Liver (tissue), 9 donors: Measurements from ENCODE around the gene UPF1. TPM values are rescaled to one million over a fixed set of nuclear protein-coding genes. Genes with fewer than 3 reads are reported as not detected.

Experiments used
- DNase-seq: peaks from one replicate; pipeline ENCODE4 v3.0.0-alpha.2; 2017; ENCODE audit warnings: low spot score
- H3K27ac ChIP-seq, 2 donors: one replicate each; pipeline ENCODE4 v1.7.0; 2013; ENCODE audit warnings: inconsistent platforms in 2 of 2, low read length in 2 of 2, control low read depth in 1 of 2, low read depth in 1 of 2, mild to moderate bottlenecking in 1 of 2
- H3K27me3 ChIP-seq, 4 donors: one replicate each; pipeline versions ENCODE4 v1.6.1 to v1.7.0; 2013; ENCODE audit warnings: low read length in 3 of 4, inconsistent platforms in 1 of 4, mild to moderate bottlenecking in 1 of 4, moderate library complexity in 1 of 4; ENCODE audit not compliant: control insufficient read depth in 4 of 4, insufficient read depth in 4 of 4
- H3K36me3 ChIP-seq, 4 donors: one replicate each; pipeline versions ENCODE4 v1.6.1 to v1.7.0; 2013; ENCODE audit warnings: low read length in 3 of 4, mild to moderate bottlenecking in 3 of 4, low read depth in 1 of 4, moderate library complexity in 1 of 4; ENCODE audit not compliant: control insufficient read depth in 4 of 4, insufficient read depth in 3 of 4
- H3K4me1 ChIP-seq, 4 donors: one replicate each; pipeline versions ENCODE4 v1.6.1 to v1.7.0; 2013; ENCODE audit warnings: low read length in 3 of 4, mild to moderate bottlenecking in 3 of 4, moderate library complexity in 1 of 4; ENCODE audit not compliant: control insufficient read depth in 4 of 4, insufficient read depth in 4 of 4
- H3K4me3 ChIP-seq, 3 donors: one replicate each; pipeline versions ENCODE4 v1.6.1 to v1.7.0; 2013; ENCODE audit warnings: low read length in 3 of 3, control low read depth in 1 of 3, low read depth in 1 of 3, mild to moderate bottlenecking in 1 of 3
- H3K9ac ChIP-seq, 2 donors: one replicate each; pipeline ENCODE4 v1.7.0; 2013; ENCODE audit warnings: low read length in 2 of 2, mild to moderate bottlenecking in 2 of 2, moderate library complexity in 2 of 2, control low read depth in 1 of 2, low read depth in 1 of 2
- H3K9me3 ChIP-seq, 4 donors: one replicate each; pipeline versions ENCODE4 v1.6.1 to v1.7.0; 2013; ENCODE audit warnings: low read length in 3 of 4; ENCODE audit not compliant: control insufficient read depth in 4 of 4
- ATF3 ChIP-seq: IDR thresholded peaks from 2 replicates; pipeline ENCODE4 v1.6.1; 2016; ENCODE audit warnings: antibody characterized with exemption
- CTCF ChIP-seq: fragments of 150-350 bp; IDR thresholded peaks from 2 replicates; pipeline ENCODE4 v1.5.1; 2017; ENCODE audit warnings: improper control_type of control experiment, low read depth, low read length; ENCODE audit not compliant: missing input control
- EGR1 ChIP-seq, 2 donors: IDR thresholded peaks; 2 replicates each; pipeline ENCODE4 v1.6.1; 2016 to 2018; ENCODE audit warnings: antibody characterized with exemption in 2 of 2, low read depth in 2 of 2
- FOXA1 ChIP-seq: IDR thresholded peaks from 2 replicates; pipeline ENCODE4 v1.6.1; 2016; ENCODE audit warnings: antibody characterized with exemption
- FOXA2 ChIP-seq: IDR thresholded peaks from 2 replicates; pipeline ENCODE4 v1.6.1; 2016; ENCODE audit warnings: antibody characterized with exemption
- GABPA ChIP-seq, 2 donors: IDR thresholded peaks in 1 of 2; conservative IDR thresholded peaks in 1 of 2; 2 replicates each; pipeline ENCODE4 v1.6.1; 2016; ENCODE audit warnings: antibody characterized with exemption in 2 of 2, mild to moderate bottlenecking in 1 of 2, moderate library complexity in 1 of 2
- HNF4A ChIP-seq, 2 donors: conservative IDR thresholded peaks; 2 replicates each; pipeline ENCODE4 v1.6.1; 2016; ENCODE audit warnings: antibody characterized with exemption in 2 of 2, mild to moderate bottlenecking in 2 of 2
- HNF4G ChIP-seq: IDR thresholded peaks from 2 replicates; pipeline ENCODE4 v1.6.1; 2016; ENCODE audit warnings: antibody characterized with exemption
- JUND ChIP-seq, 2 donors: IDR thresholded peaks; 2 replicates each; pipeline ENCODE4 v1.6.1; 2016; ENCODE audit warnings: antibody characterized with exemption in 2 of 2
- MAX ChIP-seq: IDR thresholded peaks from 2 replicates; pipeline ENCODE4 v1.6.1; 2016; ENCODE audit warnings: antibody characterized with exemption
- NR2F2 ChIP-seq: IDR thresholded peaks from 2 replicates; pipeline ENCODE4 v1.6.1; 2016; ENCODE audit warnings: antibody characterized with exemption
- RAD21 ChIP-seq, 2 donors: IDR thresholded peaks; 2 replicates each; pipeline ENCODE4 v1.6.1; 2016; ENCODE audit warnings: antibody characterized with exemption in 2 of 2, mild to moderate bottlenecking in 2 of 2
- REST ChIP-seq: IDR thresholded peaks from 2 replicates; pipeline ENCODE4 v1.6.1; 2016; ENCODE audit warnings: antibody characterized with exemption, mild to moderate bottlenecking
- RXRA ChIP-seq, 2 donors: IDR thresholded peaks; 2 replicates each; pipeline ENCODE4 v1.6.1; 2017 to 2018; ENCODE audit warnings: antibody characterized with exemption in 2 of 2, mild to moderate bottlenecking in 1 of 2
- SP1 ChIP-seq: IDR thresholded peaks from 2 replicates; pipeline ENCODE4 v1.6.1; 2018; ENCODE audit warnings: antibody characterized with exemption, mild to moderate bottlenecking
- TAF1 ChIP-seq: conservative IDR thresholded peaks from 2 replicates; pipeline ENCODE4 v1.6.1; 2016; ENCODE audit warnings: antibody characterized with exemption, mild to moderate bottlenecking
- YY1 ChIP-seq: IDR thresholded peaks from 2 replicates; pipeline ENCODE4 v1.6.1; 2016; ENCODE audit warnings: antibody characterized with exemption, mild to moderate bottlenecking
- ZBTB33 ChIP-seq: IDR thresholded peaks from 2 replicates; pipeline ENCODE4 v1.6.1; 2016; ENCODE audit warnings: antibody characterized with exemption
- WGBS: extraction: QIAGEN DNeasy Blood & Tissue Kit; methylation state at CpG from one replicate; pipeline ENCODE4 v1.1.7; 2013; 5-methylcytosine and 5-hydroxymethylcytosine counted together
- polyA plus RNA-seq, 2 donors: library from polyadenylated mRNA; stranded (reverse) in 1 of 2; unstranded in 1 of 2; fragments of 200-250 nt in 1 of 2; fragments of >200 nt in 1 of 2; fragmentation: Nextera tagmentation in 1 of 2; extraction: Ambion mirVana in 1 of 2; gene quantifications; one replicate each; pipeline versions ENCODE4 v1.2.1 to v1.2.3, GENCODE V29; 2013 to 2015
- total RNA-seq, 2 donors: library from RNA; depleted of rRNA; stranded (reverse); fragments of >200 nt; gene quantifications; one replicate each; pipeline ENCODE4 v1.2.3, GENCODE V29; 2014
- donor health status: healthy.
- donor health status: healthy.
- donor health status: healthy.
- donor health status: healthy.
- donor health status: healthy.

UPF1 gene
- total and polyA plus RNA-seq, 4 donors = 5.7 to 51.0 (median 35.2) TPM

GRCh38 chr19:18863843-18864362 is 32.1 kb downstream of the UPF1 start:
- Histone ChIP-seq H3K27me3 (no peaks in the 10 kb centered on the region), H3K4me3 (no peak overlapping the region), H3K27ac (no peak overlapping the region), H3K4me1 (peaks cover 0 to 17% (median 5%) of the 10 kb centered on the region in 4 donors), H3K36me3 (peaks cover 36 to 87% (median 44%) of the 10 kb centered on the region in 4 donors), H3K9ac (no peak overlapping the region), H3K9me3 (no peaks in the 10 kb centered on the region)
- 86% methylated on average over 16 of the region's 16 CpGs for WGBS
- no peak for DNase-seq
- TF ChIP-seq FOXA1 = no peak
- TF ChIP-seq NR2F2 = no peak
- no peak for TF ChIP-seq REST
- no peak for TF ChIP-seq SP1
- TF ChIP-seq ZBTB33 = no peak
- no peak for TF ChIP-seq EGR1 (IDR thresholded peaks at IDR 0.05; ENCODE audit: low read depth in 2 of 2)
- no peak for TF ChIP-seq JUND (IDR thresholded peaks at IDR 0.05)
- TF ChIP-seq CTCF = no peak
- TF ChIP-seq HNF4A (conservative IDR thresholded peaks at IDR 0.05) = no peak
- TF ChIP-seq YY1 = no peak
- no peak for TF ChIP-seq RAD21 (IDR thresholded peaks at IDR 0.05)
- no peak for TF ChIP-seq ATF3
- TF ChIP-seq GABPA (IDR thresholded peaks at IDR 0.05 in 1 of 2, conservative IDR thresholded peaks at IDR 0.05 in 1 of 2) = no peak
- TF ChIP-seq FOXA2 = no peak

GRCh38 chr19:18865106-18865972 is 33.6 kb downstream of the UPF1 start:
- DNase-seq = no peak
- Histone ChIP-seq H3K4me1 (peaks cover 0 to 19% (median 7%) of the 10 kb centered on the region in 4 donors), H3K27ac (no peak overlapping the region), H3K36me3 (peaks cover 23 to 72% (median 40%) of the 10 kb centered on the region in 4 donors), H3K9ac (no peak overlapping the region), H3K27me3 (no peaks in the 10 kb centered on the region), H3K4me3 (no peak overlapping the region), H3K9me3 (no peaks in the 10 kb centered on the region)
- no peak for TF ChIP-seq MAX
- TF ChIP-seq RAD21 (IDR thresholded peaks at IDR 0.05) = no peak
- no peak for TF ChIP-seq NR2F2
- TF ChIP-seq TAF1 = no peak
- TF ChIP-seq HNF4G = no peak
- no peak for TF ChIP-seq FOXA2
- TF ChIP-seq RXRA (IDR thresholded peaks at IDR 0.05) = no peak
- TF ChIP-seq EGR1 (IDR thresholded peaks at IDR 0.05; ENCODE audit: low read depth in 2 of 2) = no peak
- no peak for TF ChIP-seq HNF4A (conservative IDR thresholded peaks at IDR 0.05)
- TF ChIP-seq REST = no peak
- TF ChIP-seq ATF3 = no peak
- 94% methylated on average over 27 of the region's 27 CpGs for WGBS
